ENCODE measurements around the gene EEA1.

DNA sequence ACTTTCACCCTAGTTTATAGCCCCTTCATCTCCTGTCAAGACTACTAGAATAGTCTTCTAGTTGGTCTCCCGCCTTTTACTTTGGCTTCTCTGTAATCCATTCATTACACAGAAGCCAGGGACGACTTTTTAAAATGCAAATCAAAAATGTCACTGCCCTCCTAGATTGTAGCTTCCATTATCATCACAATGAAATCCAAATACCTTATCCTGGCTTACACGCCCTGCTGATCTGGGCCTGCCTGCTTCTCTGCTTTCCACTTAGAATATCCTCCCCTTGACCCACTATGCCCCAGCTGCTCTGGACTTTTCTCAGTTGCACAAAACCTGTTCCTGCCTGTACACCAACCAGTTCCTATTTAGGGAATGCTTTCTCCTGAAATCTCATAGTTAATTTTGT lies 4.5 kb upstream of the EEA1 start:
- TF ChIP-seq, protein P1, sequence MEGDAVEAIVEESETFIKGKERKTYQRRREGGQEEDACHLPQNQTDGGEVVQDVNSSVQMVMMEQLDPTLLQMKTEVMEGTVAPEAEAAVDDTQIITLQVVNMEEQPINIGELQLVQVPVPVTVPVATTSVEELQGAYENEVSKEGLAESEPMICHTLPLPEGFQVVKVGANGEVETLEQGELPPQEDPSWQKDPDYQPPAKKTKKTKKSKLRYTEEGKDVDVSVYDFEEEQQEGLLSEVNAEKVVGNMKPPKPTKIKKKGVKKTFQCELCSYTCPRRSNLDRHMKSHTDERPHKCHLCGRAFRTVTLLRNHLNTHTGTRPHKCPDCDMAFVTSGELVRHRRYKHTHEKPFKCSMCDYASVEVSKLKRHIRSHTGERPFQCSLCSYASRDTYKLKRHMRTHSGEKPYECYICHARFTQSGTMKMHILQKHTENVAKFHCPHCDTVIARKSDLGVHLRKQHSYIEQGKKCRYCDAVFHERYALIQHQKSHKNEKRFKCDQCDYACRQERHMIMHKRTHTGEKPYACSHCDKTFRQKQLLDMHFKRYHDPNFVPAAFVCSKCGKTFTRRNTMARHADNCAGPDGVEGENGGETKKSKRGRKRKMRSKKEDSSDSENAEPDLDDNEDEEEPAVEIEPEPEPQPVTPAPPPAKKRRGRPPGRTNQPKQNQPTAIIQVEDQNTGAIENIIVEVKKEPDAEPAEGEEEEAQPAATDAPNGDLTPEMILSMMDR (IDR thresholded peaks at IDR 0.05), result no peak
- TF ChIP-seq EZH2phosphoT487 (IDR thresholded peaks at IDR 0.05), result no peak

All from neural progenitor cell (in vitro differentiated cells).